Measurements from ENCODE around the gene GTPBP10.
"Not testable (repeated sequence)": the region's sequence is repeated elsewhere in the genome, so short reads cannot be mapped to it uniquely, and the experiment has no call there.

Gene GTPBP10

GRCh38 chr7:90346336-90347125, at the start of gene GTPBP10:
Gene GTPBP10, plus strand, starts transcription at chr7:90346716. Its CDS starts 26 bp downstream, at chr7:90346742.
- DNase-seq (ENCODE audit: low spot score), result peak; percentile 91

- peak; percentile 28 for DNase-seq (ENCODE audit: low spot score)
These were observed 48.1 kb upstream of the GTPBP10 start for GRCh38 chr7:90298145-90299038.

GRCh38 chr7:90303241-90303640, 43.3 kb upstream of the GTPBP10 start:
- DNase-seq (ENCODE audit: low spot score), result no peak

- no peak for DNase-seq (ENCODE audit: low spot score)
These were observed 36.6 kb upstream of the GTPBP10 start for GRCh38 chr7:90309872-90310271.

- DNase-seq (ENCODE audit: low spot score), result no peak
These were observed 35.3 kb upstream of the GTPBP10 start for GRCh38 chr7:90311175-90311574.

- no peak for DNase-seq (ENCODE audit: low spot score)
These were observed 33.8 kb upstream of the GTPBP10 start for GRCh38 chr7:90312745-90313144.

GRCh38 chr7:90313907-90314306, 32.6 kb upstream of the GTPBP10 start:
- no peak for DNase-seq (ENCODE audit: low spot score)

GRCh38 chr7:90320014-90320413, 26.5 kb upstream of the GTPBP10 start:
- DNase-seq (ENCODE audit: low spot score), result no peak

- DNase-seq (ENCODE audit: low spot score), result no peak
These were observed 26.1 kb upstream of the GTPBP10 start for GRCh38 chr7:90320418-90320800.

- peak; percentile 46 for DNase-seq (ENCODE audit: low spot score)
These were observed 25.6 kb upstream of the GTPBP10 start, which contains the start of gene FAM237B for GRCh38 chr7:90320801-90321494. Gene FAM237B, minus strand, starts transcription at chr7:90321304. Its CDS starts 1,556 bp downstream, at chr7:90319748.

- DNase-seq (ENCODE audit: low spot score), result no peak
These were observed 23.7 kb upstream of the GTPBP10 start for GRCh38 chr7:90322837-90323236.

GRCh38 chr7:90326500-90326899, 20.0 kb upstream of the GTPBP10 start:
- DNase-seq (ENCODE audit: low spot score), result no peak

GRCh38 chr7:90334193-90334843, 12.2 kb upstream of the GTPBP10 start:
- DNase-seq (ENCODE audit: low spot score), result no peak

- DNase-seq (ENCODE audit: low spot score), result not testable (repeated sequence)
These were observed 11.6 kb upstream of the GTPBP10 start for GRCh38 chr7:90334926-90335325.

GRCh38 chr7:90337106-90337505, 9.4 kb upstream of the GTPBP10 start:
- no peak for DNase-seq (ENCODE audit: low spot score)

GRCh38 chr7:90345016-90345415, 1.5 kb upstream of the GTPBP10 start:
- DNase-seq (ENCODE audit: low spot score), result no peak

GRCh38 chr7:90345595-90346335, 751 bp upstream of the GTPBP10 start:
- no peak for DNase-seq (ENCODE audit: low spot score)

GRCh38 chr7:90347759-90348158, 1.2 kb downstream of the GTPBP10 start:
- DNase-seq (ENCODE audit: low spot score), result no peak

- no peak for DNase-seq (ENCODE audit: low spot score)
These were observed 2.8 kb downstream of the GTPBP10 start for GRCh38 chr7:90349305-90349704.

- DNase-seq (ENCODE audit: low spot score), result not testable (repeated sequence)
These were observed 3.5 kb downstream of the GTPBP10 start for GRCh38 chr7:90350032-90350431.

- DNase-seq (ENCODE audit: low spot score), result no peak
These were observed 5.5 kb downstream of the GTPBP10 start for GRCh38 chr7:90351987-90352386.

Measured in hepatic stellate cell (primary cell).